ENCODE data around the gene GMDS.

GMDS gene

DNA sequence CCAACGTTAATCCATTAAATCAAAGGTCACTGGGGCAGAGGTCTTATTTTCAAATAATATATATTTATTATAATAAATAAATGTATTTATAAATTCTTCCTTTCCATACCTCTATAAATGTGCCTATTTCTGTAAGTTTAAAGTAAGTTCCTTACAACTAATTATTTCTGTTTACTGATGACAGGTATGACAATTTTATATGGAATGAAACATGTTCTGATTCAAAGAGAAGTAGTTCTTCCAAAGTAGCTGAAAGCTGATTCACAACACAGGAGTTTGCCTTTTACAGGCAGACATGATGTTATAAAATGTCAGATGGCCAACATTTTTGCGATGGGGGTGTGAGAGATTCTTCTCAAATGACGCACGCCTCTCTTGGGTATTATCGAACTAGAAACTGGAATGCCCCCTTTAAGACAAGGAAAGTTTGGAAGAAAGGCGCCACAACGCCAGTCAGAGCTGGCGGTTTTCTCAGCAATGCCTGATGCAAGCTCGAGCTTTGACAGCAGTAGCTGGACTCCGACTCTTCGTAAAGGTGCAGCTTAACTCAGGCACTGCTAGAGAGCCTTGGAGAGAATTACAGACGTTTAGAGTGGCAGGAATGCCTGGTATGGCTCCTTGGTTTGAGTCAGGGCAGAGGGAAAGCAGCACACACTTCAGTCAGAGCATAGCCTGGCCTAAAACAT lies 543.6 kb downstream of the GMDS start:
- no peak overlapping the region for H3K27ac ChIP-seq (ENCODE audit: low read length)

DNA sequence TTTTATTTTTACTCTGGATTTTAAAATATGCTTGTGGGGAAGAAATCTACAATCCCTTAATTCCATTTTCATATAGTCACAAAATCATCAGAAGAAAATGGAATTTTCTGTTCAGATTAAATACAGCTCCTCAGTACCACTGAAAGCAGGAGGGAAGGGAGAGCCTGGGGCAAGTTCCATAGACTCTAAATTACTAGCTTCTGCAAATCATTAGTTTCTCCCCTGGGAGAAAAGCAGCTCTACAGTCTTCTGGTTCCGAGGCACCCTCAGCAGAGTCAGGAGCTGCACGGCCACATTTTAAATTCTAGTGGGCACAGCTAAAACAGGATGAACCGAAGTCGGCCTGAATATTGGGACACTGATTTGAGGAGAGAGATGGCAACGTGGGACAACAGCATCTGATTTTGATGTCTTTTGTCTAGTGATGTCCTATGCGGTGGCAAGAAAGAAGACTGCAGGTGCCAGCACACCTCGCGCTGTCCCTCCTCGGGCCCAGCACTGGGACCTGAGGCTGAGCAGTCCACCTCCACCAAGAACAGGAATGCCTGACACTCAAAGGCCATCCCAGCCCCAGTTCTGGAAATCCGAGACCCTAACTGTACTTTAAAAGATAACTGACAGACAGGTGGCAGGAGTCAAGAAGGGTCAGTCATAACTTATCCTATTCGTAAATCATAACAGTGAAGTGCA lies 545.0 kb downstream of the GMDS start:
- Histone ChIP-seq H3K4me2 (ENCODE audit: low read depth, low read length) (no peak overlapping the region), H3K27ac (ENCODE audit: low read length) (no peak overlapping the region), H3K4me1 (ENCODE audit: low read length) (no peaks in the 10 kb centered on the region), H4K20me1 (ENCODE audit: insufficient read depth, low read length) (no peaks in the 10 kb centered on the region), H3K9me2 (replicated peaks; ENCODE audit: insufficient read depth, low read length) (no peaks in the 10 kb centered on the region), H3K9me3 (replicated peaks; ENCODE audit: insufficient read depth, low read length) (no peaks in the 10 kb centered on the region), H3K27me3 (replicated peaks; ENCODE audit: insufficient read depth, low read length) (no peaks in the 10 kb centered on the region), H3K36me3 (replicated peaks; ENCODE audit: insufficient read depth, low read length) (no peaks in the 10 kb centered on the region), H2AFZ (ENCODE audit: low read length) (no peak overlapping the region), H3K79me2 (ENCODE audit: low read length) (no peaks in the 10 kb centered on the region), H3K9ac (ENCODE audit: low read length) (no peak overlapping the region), H3F3A (ENCODE audit: insufficient read depth, low read length) (no peaks in the 10 kb centered on the region), H3K4me3 (ENCODE audit: low read length) (no peak overlapping the region)
- TF ChIP-seq, protein P1, sequence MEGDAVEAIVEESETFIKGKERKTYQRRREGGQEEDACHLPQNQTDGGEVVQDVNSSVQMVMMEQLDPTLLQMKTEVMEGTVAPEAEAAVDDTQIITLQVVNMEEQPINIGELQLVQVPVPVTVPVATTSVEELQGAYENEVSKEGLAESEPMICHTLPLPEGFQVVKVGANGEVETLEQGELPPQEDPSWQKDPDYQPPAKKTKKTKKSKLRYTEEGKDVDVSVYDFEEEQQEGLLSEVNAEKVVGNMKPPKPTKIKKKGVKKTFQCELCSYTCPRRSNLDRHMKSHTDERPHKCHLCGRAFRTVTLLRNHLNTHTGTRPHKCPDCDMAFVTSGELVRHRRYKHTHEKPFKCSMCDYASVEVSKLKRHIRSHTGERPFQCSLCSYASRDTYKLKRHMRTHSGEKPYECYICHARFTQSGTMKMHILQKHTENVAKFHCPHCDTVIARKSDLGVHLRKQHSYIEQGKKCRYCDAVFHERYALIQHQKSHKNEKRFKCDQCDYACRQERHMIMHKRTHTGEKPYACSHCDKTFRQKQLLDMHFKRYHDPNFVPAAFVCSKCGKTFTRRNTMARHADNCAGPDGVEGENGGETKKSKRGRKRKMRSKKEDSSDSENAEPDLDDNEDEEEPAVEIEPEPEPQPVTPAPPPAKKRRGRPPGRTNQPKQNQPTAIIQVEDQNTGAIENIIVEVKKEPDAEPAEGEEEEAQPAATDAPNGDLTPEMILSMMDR (IDR thresholded peaks at IDR 0.05; ENCODE audit: low read length) = no peak
- no peak for TF ChIP-seq EZH2phosphoT487 (IDR thresholded peaks at IDR 0.05; ENCODE audit: low read length)
- TF ChIP-seq EZH2 (optimal IDR thresholded peaks at IDR 0.05; ENCODE audit: low read depth, low read length) = no peak
- DNase-seq = no peak

More for the DNA sequence above, 543.6 kb downstream of the GMDS start:
- Histone ChIP-seq H3K4me2 (ENCODE audit: low read depth, low read length) (no peak overlapping the region), H3K36me3 (replicated peaks; ENCODE audit: insufficient read depth, low read length) (no peaks in the 10 kb centered on the region), H4K20me1 (ENCODE audit: insufficient read depth, low read length) (no peaks in the 10 kb centered on the region), H2AFZ (ENCODE audit: low read length) (no peak overlapping the region), H3K27me3 (replicated peaks; ENCODE audit: insufficient read depth, low read length) (no peaks in the 10 kb centered on the region), H3K4me3 (ENCODE audit: low read length) (no peak overlapping the region), H3F3A (ENCODE audit: insufficient read depth, low read length) (no peaks in the 10 kb centered on the region), H3K9ac (ENCODE audit: low read length) (no peak overlapping the region), H3K9me3 (replicated peaks; ENCODE audit: insufficient read depth, low read length) (no peaks in the 10 kb centered on the region), H3K79me2 (ENCODE audit: low read length) (no peaks in the 10 kb centered on the region), H3K4me1 (ENCODE audit: low read length) (no peaks in the 10 kb centered on the region), H3K9me2 (replicated peaks; ENCODE audit: insufficient read depth, low read length) (no peaks in the 10 kb centered on the region)
- no peak for DNase-seq
- TF ChIP-seq EZH2 (optimal IDR thresholded peaks at IDR 0.05; ENCODE audit: low read depth, low read length) (no peak), EZH2phosphoT487 (IDR thresholded peaks at IDR 0.05; ENCODE audit: low read length) (no peak)
- TF ChIP-seq, protein P1 (IDR thresholded peaks at IDR 0.05; ENCODE audit: low read length) = no peak

DNA sequence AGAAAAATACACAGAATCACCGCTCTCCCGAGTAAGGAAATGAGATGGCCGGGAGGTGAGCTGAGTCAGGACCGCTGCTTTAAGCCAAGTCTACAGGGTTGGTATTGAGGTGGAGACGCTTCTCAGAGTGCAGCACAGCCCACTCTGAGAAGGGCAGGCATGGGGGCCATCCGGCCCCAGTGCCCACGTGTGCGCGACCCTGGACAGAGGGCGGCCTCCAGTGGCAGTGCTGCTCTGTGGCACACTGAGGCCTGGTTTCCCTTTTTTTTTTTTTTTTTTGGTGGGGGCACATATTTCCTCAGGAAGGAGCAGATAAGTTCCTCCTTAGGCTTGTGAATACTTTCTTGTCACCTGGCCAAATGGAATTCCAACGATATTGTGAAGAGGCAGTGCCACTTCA lies 546.9 kb downstream of the GMDS start:
- Histone ChIP-seq H4K20me1 (ENCODE audit: insufficient read depth, low read length) (no peaks in the 10 kb centered on the region), H2AFZ (ENCODE audit: low read length) (no peak overlapping the region), H3K4me3 (ENCODE audit: low read length) (no peak overlapping the region), H3K9me2 (replicated peaks; ENCODE audit: insufficient read depth, low read length) (no peaks in the 10 kb centered on the region), H3K9me3 (replicated peaks; ENCODE audit: insufficient read depth, low read length) (no peaks in the 10 kb centered on the region), H3K27me3 (replicated peaks; ENCODE audit: insufficient read depth, low read length) (no peaks in the 10 kb centered on the region), H3F3A (ENCODE audit: insufficient read depth, low read length) (no peaks in the 10 kb centered on the region), H3K36me3 (replicated peaks; ENCODE audit: insufficient read depth, low read length) (no peaks in the 10 kb centered on the region), H3K79me2 (ENCODE audit: low read length) (no peaks in the 10 kb centered on the region), H3K9ac (ENCODE audit: low read length) (no peak overlapping the region), H3K27ac (ENCODE audit: low read length) (no peak overlapping the region), H3K4me1 (ENCODE audit: low read length) (no peaks in the 10 kb centered on the region), H3K4me2 (ENCODE audit: low read depth, low read length) (no peak overlapping the region)
- no peak for DNase-seq
- TF ChIP-seq EZH2phosphoT487 (IDR thresholded peaks at IDR 0.05; ENCODE audit: low read length) = no peak
- no peak for TF ChIP-seq EZH2 (optimal IDR thresholded peaks at IDR 0.05; ENCODE audit: low read depth, low read length)
- TF ChIP-seq, protein P1 (IDR thresholded peaks at IDR 0.05; ENCODE audit: low read length) = no peak
